Measurements from ENCODE around the gene STK32B. TPM values are rescaled to one million over a fixed set of nuclear protein-coding genes. Genes with fewer than 3 reads are reported as not detected.

STK32B gene
- total RNA-seq, 1 donor from 2014 or later = not detected

- Mint-ChIP-seq H3K27me3 (ENCODE audit: insufficient read depth) (no peaks in the 10 kb centered on the region), H3K36me3 (ENCODE audit: low read depth) (no peaks in the 10 kb centered on the region), H3K4me1 (ENCODE audit: low read depth) (no peaks in the 10 kb centered on the region), H3K27ac (no peak overlapping the region), H3K4me3 (no peak overlapping the region), H3K9me3 (no peaks in the 10 kb centered on the region)
- intact Hi-C loops (cut with micrococcal nuclease) = no loop called here
- DNase-seq (ENCODE audit: low spot score) = no peak
Observed at GRCh38 chr4:5203309-5203992, 152.2 kb downstream of the STK32B start.

- intact Hi-C loops (cut with micrococcal nuclease) = no loop called here
- Mint-ChIP-seq H3K27me3 (ENCODE audit: insufficient read depth) (no peaks in the 10 kb centered on the region), H3K36me3 (ENCODE audit: low read depth) (no peaks in the 10 kb centered on the region), H3K27ac (no peak overlapping the region), H3K4me3 (no peak overlapping the region), H3K9me3 (no peaks in the 10 kb centered on the region), H3K4me1 (ENCODE audit: low read depth) (no peaks in the 10 kb centered on the region)
- no peak for DNase-seq (ENCODE audit: low spot score)
Observed at GRCh38 chr4:5203993-5204310, 152.7 kb downstream of the STK32B start.

GRCh38 chr4:5204781-5205180 is 153.5 kb downstream of the STK32B start:
- H3K27me3 Mint-ChIP-seq (ENCODE audit: insufficient read depth) = no peaks in the 10 kb centered on the region
- no peak overlapping the region for H3K4me3 Mint-ChIP-seq
- DNase-seq (ENCODE audit: low spot score) = no peak
- no peaks in the 10 kb centered on the region for H3K4me1 Mint-ChIP-seq (ENCODE audit: low read depth)
- intact Hi-C loops (cut with micrococcal nuclease) = no loop called here
- no peak overlapping the region for H3K27ac Mint-ChIP-seq
- no peaks in the 10 kb centered on the region for H3K9me3 Mint-ChIP-seq
- no peaks in the 10 kb centered on the region for H3K36me3 Mint-ChIP-seq (ENCODE audit: low read depth)

GRCh38 chr4:5206016-5206790 is 154.9 kb downstream of the STK32B start:
- Mint-ChIP-seq H3K36me3 (ENCODE audit: low read depth) (no peaks in the 10 kb centered on the region), H3K27me3 (ENCODE audit: insufficient read depth) (no peaks in the 10 kb centered on the region), H3K9me3 (no peaks in the 10 kb centered on the region), H3K4me3 (no peak overlapping the region), H3K27ac (no peak overlapping the region), H3K4me1 (ENCODE audit: low read depth) (no peaks in the 10 kb centered on the region)
- intact Hi-C loops (cut with micrococcal nuclease) = no loop called here
- no peak for DNase-seq (ENCODE audit: low spot score)

GRCh38 chr4:5209862-5210261 is 158.6 kb downstream of the STK32B start:
- Mint-ChIP-seq H3K27me3 (ENCODE audit: insufficient read depth) (no peaks in the 10 kb centered on the region), H3K4me3 (no peak overlapping the region)
- intact Hi-C loops (cut with micrococcal nuclease) = no loop called here

GRCh38 chr4:5211282-5211839 is 160.1 kb downstream of the STK32B start:
- H3K36me3 Mint-ChIP-seq (ENCODE audit: low read depth) = no peaks in the 10 kb centered on the region
- no peaks in the 10 kb centered on the region for H3K4me1 Mint-ChIP-seq (ENCODE audit: low read depth)
- no peaks in the 10 kb centered on the region for H3K9me3 Mint-ChIP-seq
- DNase-seq (ENCODE audit: low spot score) = no peak
- no peaks in the 10 kb centered on the region for H3K27me3 Mint-ChIP-seq (ENCODE audit: insufficient read depth)
- no peak overlapping the region for H3K27ac Mint-ChIP-seq
- no peak overlapping the region for H3K4me3 Mint-ChIP-seq
- intact Hi-C loops (cut with micrococcal nuclease) = no loop called here

More at GRCh38 chr4:5209862-5210261, 158.6 kb downstream of the STK32B start:
- H3K36me3 Mint-ChIP-seq (ENCODE audit: low read depth) = no peaks in the 10 kb centered on the region
- H3K9me3 Mint-ChIP-seq = no peaks in the 10 kb centered on the region
- H3K4me1 Mint-ChIP-seq (ENCODE audit: low read depth) = no peaks in the 10 kb centered on the region
- no peak overlapping the region for H3K27ac Mint-ChIP-seq
- DNase-seq (ENCODE audit: low spot score) = no peak

- Mint-ChIP-seq H3K9me3 (no peaks in the 10 kb centered on the region), H3K4me3 (no peak overlapping the region), H3K27ac (no peak overlapping the region), H3K4me1 (ENCODE audit: low read depth) (no peaks in the 10 kb centered on the region), H3K27me3 (ENCODE audit: insufficient read depth) (no peaks in the 10 kb centered on the region), H3K36me3 (ENCODE audit: low read depth) (no peaks in the 10 kb centered on the region)
- intact Hi-C loops (cut with micrococcal nuclease) = no loop called here
- no peak for DNase-seq (ENCODE audit: low spot score)
Observed at GRCh38 chr4:5212255-5213013, 161.2 kb downstream of the STK32B start.

- Mint-ChIP-seq H3K4me3 (no peak overlapping the region), H3K27me3 (ENCODE audit: insufficient read depth) (no peaks in the 10 kb centered on the region), H3K27ac (no peak overlapping the region), H3K4me1 (ENCODE audit: low read depth) (no peaks in the 10 kb centered on the region), H3K9me3 (no peaks in the 10 kb centered on the region), H3K36me3 (ENCODE audit: low read depth) (no peaks in the 10 kb centered on the region)
- DNase-seq (ENCODE audit: low spot score) = no peak
- intact Hi-C loops (cut with micrococcal nuclease) = no loop called here
Observed at GRCh38 chr4:5213087-5213595, 161.9 kb downstream of the STK32B start.

GRCh38 chr4:5215321-5215720 is 164.0 kb downstream of the STK32B start:
- no peak for DNase-seq (ENCODE audit: low spot score)
- Mint-ChIP-seq H3K27me3 (ENCODE audit: insufficient read depth) (no peaks in the 10 kb centered on the region), H3K9me3 (peaks cover 4% of the 10 kb centered on the region), H3K36me3 (ENCODE audit: low read depth) (no peaks in the 10 kb centered on the region), H3K4me3 (no peak overlapping the region), H3K27ac (no peak overlapping the region), H3K4me1 (ENCODE audit: low read depth) (no peaks in the 10 kb centered on the region)
- intact Hi-C loops (cut with micrococcal nuclease) = no loop called here

- no peak for DNase-seq (ENCODE audit: low spot score)
- Mint-ChIP-seq H3K27ac (no peak overlapping the region), H3K27me3 (ENCODE audit: insufficient read depth) (no peaks in the 10 kb centered on the region), H3K9me3 (peaks cover 18% of the 10 kb centered on the region), H3K36me3 (ENCODE audit: low read depth) (no peaks in the 10 kb centered on the region), H3K4me3 (no peak overlapping the region), H3K4me1 (ENCODE audit: low read depth) (no peaks in the 10 kb centered on the region)
- intact Hi-C loops (cut with micrococcal nuclease) = no loop called here
Observed at GRCh38 chr4:5217421-5217820, 166.1 kb downstream of the STK32B start.

GRCh38 chr4:5218376-5219069 is 167.2 kb downstream of the STK32B start:
- Mint-ChIP-seq H3K27ac (no peak overlapping the region), H3K27me3 (ENCODE audit: insufficient read depth) (no peaks in the 10 kb centered on the region), H3K9me3 (peaks cover 26% of the 10 kb centered on the region), H3K4me3 (no peak overlapping the region), H3K36me3 (ENCODE audit: low read depth) (no peaks in the 10 kb centered on the region), H3K4me1 (ENCODE audit: low read depth) (no peaks in the 10 kb centered on the region)
- no peak for DNase-seq (ENCODE audit: low spot score)
- intact Hi-C loops (cut with micrococcal nuclease) = no loop called here

- H3K36me3 Mint-ChIP-seq (ENCODE audit: low read depth) = no peaks in the 10 kb centered on the region
- intact Hi-C loops (cut with micrococcal nuclease) = no loop called here
- no peak overlapping the region for H3K4me3 Mint-ChIP-seq
- DNase-seq (ENCODE audit: low spot score) = no peak
- no peak overlapping the region for H3K27ac Mint-ChIP-seq
- no peaks in the 10 kb centered on the region for H3K4me1 Mint-ChIP-seq (ENCODE audit: low read depth)
- peaks cover 26% of the 10 kb centered on the region for H3K9me3 Mint-ChIP-seq
- no peaks in the 10 kb centered on the region for H3K27me3 Mint-ChIP-seq (ENCODE audit: insufficient read depth)
Observed at GRCh38 chr4:5220028-5220427, 168.7 kb downstream of the STK32B start.
